Measurements from ENCODE around the gene ANKRD17.
"Not testable (repeated sequence)": the region's sequence is repeated elsewhere in the genome, so short reads cannot be mapped to it uniquely, and the experiment has no call there.

The ANKRD17 gene

DNA sequence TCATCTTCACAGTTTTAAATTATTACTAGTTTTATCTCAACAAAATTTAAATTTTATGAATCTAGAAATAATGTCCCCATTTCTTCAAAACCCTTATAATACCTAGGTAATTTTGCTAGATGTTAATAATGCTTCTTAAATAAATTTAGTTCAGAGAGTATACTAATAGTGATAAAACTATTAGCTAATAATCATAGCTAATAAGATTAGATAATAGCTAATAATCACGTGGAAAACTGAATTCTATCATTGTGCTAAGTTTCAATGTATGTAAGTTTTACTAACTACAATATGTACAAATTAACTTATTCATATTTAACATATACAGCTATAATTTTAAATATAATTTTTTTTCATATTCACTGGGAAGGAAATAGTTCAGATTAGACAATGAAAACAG, 10.2 kb downstream of the ANKRD17 start:
- no peak for DNase-seq (ENCODE audit: low read depth)

DNA sequence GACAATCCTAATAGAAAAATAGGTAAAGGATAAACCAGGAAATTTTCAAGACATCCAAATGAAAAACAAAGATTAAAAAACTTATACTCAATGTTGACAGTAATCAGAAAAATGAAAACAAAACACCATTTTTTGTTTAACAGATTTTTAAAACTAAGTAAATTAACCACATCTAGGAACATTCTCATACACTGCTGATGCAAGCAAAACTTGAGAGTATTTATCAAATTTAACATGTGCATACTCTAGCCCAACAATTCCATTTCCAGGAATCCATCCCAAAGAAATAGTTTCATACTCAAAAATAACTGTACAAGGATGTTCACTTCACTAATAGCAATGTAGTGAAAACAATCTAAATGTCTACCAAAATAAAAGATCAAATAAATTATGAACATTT, 11.5 kb downstream of the ANKRD17 start:
- no peak for DNase-seq (ENCODE audit: low read depth)

DNA sequence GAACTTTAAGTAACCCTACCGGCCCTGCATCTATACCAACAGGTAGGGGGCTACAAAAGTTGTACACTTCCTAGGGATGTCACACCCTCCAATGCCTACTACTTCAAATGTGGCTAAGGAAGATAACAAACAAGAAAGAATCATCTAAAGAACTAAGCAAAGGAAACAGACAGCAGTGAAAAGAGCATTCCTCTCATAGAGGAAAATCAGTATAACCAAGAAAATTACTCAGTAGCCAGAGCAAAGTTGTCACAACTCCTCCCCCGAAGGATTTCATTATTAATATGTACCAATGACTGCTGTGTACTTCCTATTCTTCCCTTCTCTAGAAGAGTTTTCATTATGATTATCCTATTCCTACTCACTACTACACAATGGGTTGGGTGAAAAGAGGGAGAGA, 12.6 kb downstream of the ANKRD17 start:
- DNase-seq (ENCODE audit: low read depth): no peak

DNA sequence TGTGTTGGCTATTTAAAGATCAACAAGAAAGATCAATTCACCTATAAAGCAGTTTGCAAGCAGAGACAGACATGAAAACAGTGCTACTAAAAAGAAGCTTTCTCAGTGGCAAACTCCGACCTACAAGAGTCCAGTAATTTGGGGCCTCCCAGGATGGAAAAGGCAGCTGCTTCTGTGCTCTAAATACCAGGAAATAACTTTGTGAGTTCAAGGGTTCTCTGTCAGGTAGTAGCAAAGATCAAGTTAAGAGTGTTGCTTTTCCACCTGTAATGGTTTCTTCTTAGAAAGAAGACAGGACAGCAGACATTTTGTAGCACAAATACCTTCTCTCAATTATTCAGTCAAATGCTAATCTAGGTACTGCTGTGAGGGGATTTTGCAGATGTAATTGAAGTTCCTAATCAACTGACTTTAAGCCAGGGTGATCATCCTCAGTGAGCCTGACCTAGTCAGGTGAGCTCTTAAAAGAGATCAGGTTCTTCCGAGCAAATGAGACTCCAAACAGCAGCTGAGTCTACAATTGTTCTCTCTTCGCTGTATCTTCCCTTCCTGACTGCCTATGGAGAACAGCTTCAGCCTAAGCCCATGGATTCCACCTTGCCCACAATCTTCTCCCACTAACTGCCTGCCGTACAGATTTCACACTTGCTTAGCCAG, 13.5 kb downstream of the ANKRD17 start:
- DNase-seq (ENCODE audit: low read depth): no peak

DNA sequence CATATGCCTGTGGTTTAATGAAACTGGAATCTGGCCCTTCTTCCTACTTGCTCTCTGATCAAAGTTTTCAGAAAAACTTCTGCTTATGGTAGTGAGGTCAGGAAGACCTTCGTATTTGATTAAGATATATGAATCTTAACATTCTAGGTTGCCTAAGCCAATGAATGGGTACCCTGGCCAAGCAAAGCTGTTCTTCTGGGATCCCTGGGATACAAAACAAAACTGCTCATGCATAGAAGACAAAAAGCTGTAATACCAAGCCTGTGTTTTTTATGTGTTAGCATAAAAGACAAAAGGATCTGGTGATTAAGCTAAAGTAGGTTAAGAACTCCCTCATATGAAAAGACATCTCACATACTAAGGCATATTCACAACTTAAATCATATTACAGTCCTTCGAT, 21.6 kb downstream of the ANKRD17 start:
- no peak for DNase-seq (ENCODE audit: low read depth)

DNA sequence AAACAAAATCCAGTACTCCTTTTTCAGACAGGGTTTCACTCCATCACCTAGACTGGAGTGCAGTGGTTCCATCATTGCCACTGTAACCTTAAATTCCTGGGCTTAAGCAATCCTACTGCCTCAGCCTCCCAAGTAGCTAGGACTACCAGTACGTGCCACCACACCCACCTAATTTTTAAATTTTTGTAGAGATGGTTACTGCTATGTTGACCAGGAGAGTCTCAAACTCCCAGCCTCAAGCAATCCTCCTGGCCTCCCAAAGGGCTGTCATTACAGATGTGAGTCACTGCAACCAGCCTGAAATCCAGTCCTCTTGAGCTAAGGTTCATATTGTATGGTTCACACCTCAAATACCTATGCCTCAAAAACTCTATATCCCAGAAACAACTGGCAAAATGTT, 22.4 kb downstream of the ANKRD17 start:
- DNase-seq (ENCODE audit: low read depth): no peak

DNA sequence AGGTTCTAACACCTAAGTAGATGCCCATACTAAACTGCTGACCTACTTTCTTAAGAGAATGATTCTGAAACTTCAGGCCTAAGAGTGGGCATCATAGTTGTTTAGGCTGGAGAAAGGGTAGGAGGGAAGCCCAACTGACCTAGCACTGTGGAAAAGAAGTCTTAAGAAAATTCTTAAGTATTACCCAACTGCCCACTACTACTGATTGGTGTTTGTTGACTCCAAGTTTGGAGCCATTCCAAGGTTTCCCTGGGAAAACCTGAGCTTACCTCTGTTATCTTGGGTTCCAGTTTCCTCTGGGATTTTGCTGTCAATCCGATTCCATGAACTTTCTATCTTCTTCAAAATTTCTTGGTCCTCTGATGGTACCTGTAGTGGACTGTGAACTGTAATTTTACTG, 23.9 kb downstream of the ANKRD17 start:
- DNase-seq (ENCODE audit: low read depth): no peak

DNA sequence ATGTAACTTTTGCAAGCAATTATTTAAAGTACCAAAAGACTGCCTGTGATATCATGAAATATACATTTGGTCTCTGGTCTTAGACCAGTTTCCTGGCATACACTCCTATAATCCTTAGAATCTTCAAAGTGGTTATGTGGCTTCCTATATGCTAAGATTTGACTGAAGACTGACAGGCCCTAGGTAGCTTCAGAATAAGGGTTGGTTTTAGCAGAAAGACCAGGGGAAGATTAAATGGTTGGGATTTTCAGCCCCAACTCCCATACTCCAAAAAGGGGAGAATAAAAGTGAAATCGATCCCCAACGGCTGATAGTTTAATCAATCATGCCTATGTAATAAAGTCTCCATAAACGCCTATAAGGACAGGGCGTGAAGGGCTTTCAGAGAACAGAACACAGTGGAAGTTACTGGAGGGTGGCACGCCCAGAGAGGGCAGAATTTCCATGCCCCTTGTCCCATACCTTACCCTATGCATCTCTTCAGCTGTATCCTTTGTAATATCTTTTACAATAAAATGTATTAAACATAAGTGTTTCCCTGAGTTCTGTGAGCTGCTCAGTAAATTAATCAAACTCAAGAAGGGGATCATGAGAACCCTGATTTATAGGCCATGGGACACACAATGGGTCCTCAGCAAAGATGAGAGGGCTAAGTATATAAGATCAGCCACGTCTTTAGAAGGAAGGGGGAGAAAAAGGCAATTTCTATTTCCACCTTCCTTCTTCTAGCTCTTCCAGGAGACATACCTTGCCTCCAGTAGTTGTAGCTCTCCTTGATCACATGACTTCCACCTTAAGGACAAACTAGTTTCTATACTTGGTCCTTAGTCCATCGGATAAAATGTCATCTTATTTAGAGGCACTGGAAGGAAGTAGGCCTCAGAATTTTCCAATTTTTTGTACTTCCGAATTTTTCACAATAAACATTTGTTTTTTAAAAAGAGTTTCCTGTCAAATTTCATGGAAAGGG, 26.8 kb downstream of the ANKRD17 start:
- no peak for DNase-seq (ENCODE audit: low read depth)

DNA sequence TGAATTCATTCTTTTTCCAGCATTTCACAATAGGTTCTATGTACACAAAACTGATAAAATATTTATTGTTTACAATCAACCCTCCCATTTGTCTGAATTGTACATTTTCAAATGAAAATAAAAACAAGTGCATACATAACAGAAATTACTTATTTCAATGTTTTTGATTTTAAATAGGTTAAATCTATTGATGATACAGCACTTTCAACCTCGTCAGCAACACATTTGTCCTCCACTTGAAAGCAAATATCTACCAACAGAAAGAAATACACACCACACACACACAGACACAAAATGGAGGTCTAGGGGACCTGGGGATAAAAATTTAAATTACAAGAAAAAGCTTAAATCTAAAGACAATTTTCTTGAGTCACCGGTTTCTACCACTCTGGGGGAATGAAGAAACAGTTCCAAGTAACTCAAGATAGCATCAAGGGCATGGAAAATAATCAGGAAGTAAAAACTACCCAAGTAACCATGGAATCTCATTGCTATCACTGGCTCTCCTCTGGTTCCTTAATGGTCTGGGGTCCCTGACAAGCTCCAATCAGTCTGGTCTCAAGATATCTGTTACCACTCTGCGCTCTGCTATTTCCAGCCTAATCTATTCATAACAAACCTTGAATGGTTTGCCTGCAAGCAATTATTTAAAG, 27.6 kb downstream of the ANKRD17 start:
- no peak for DNase-seq (ENCODE audit: low read depth)

DNA sequence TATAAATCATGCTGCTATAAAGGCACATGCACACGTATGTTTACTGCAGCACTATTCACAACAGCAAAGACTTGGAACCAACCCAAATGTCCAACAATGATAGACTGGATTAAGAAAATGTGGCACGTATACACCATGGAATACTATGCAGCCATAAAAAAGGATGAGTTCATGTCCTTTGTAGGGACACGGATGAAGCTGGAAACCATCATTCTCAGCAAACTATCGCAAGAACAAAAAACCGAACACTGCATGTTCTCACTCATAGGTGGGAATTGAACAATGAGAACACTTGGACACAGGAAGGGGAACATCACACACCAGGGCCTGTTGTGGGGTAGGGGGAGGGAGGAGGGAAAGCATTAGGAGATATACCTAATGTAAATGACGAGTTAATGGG, 29.8 kb downstream of the ANKRD17 start:
- DNase-seq (ENCODE audit: low read depth): not testable (repeated sequence)

DNA sequence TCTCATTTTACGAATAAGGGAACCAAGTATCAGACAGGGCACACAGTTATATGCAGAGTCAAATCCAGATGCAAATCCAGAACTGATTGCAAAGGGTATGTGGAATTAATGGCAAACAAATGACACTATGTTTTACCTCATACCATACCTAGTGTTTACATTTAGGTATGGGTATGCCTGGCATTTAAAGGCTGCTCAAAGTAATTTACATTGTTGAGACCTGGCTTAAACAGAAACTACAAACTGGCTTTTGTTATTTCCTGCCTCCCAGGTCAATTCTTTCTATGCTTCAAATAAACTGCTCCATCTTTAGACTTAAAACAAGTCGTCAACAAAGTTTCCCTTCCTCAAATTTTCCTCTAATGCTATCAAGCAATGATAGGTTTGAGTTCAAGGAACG, 33.7 kb downstream of the ANKRD17 start:
- DNase-seq (ENCODE audit: low read depth): no peak

DNA sequence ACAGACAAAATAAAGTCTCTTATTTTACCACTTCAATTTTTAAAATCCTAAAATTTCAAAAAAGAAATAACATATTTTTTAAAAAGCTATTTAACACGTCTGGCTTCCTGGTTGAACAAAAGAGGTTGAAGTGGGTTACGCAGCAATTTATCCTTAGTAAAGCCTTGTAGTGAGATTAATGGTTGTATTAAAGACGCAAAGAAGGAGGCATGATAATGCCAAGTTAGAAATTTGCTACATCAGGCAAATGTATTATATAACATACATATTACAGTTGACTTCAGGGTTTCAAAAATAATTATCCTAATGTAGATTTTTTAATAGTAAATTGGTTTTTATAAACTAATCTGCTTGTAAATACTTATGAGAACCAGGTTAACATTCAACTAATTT, 35.3 kb downstream of the ANKRD17 start:
- DNase-seq (ENCODE audit: low read depth): no peak

DNA sequence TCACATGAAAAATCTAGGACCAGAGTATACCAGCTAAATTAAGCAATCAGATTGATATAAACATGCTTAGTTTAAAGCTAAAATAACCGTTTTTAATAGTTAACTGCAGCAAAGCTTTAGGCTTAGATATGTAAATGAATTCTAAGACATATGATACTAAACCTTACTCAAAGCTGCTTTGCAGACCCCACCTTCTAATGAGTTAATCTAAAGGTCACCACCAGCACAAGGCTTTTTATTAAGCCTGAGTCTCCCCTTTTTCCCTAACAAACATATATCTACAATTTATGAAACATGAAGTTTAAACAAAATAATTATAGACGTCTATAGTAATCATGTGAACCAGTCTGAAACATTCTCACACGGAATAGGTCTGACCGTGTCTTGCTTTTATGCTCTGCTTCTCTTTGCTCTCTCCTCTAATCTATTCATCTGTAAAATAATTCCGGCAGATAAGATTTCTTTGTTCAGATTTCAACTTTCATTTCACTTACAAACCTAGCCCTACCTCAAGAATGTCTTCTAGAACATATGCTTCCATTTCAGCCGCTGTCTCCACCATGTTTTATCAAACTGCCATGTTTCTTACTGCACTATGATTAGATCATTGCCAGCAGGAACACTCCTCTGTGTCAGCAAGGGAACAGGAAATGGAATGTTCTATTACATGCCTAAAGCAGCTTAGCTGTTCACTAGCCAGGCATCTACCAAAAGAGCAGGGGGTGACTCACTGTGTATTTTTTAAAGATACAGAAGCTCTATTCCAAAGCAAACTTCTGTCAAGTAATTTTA, 35.9 kb downstream of the ANKRD17 start:
- no peak for DNase-seq (ENCODE audit: low read depth)

DNA sequence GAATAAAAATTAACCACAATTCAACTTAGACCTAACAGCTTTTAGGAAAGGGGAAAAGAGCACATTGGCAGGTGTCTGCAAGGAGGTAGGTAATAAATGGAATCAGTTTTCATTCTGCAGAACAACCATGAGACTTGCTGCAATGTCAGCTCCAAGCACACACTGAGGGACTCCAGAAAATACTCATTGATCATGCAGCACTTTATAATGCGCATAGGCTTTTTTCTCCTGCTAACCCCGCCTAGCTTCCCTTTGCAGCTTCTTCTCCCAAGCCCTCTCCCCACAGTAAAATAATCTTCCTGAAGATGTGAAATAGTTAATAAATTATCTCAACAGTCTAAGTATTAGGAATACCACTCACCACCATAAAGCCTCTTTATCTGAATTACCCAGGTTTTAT, 36.9 kb downstream of the ANKRD17 start:
- no peak for DNase-seq (ENCODE audit: low read depth)

DNA sequence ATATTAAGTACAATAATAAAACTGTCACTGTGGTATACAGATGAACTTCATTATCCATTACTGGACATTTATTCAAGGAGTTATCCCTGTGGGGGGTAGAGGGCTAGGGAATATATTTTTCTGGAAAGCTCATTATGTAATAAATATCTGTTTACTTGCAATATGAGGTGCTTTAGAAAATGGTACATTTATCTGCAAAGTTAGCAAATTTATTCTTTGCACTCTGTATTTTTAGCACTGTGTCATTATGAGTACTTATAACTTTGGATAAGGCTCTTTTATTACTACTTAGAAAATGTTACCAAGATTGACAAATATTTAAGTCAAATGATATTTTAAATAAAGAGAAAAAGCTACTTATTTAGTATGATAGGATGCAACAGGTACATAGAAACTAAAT, 37.8 kb downstream of the ANKRD17 start:
- DNase-seq (ENCODE audit: low read depth): no peak

DNA sequence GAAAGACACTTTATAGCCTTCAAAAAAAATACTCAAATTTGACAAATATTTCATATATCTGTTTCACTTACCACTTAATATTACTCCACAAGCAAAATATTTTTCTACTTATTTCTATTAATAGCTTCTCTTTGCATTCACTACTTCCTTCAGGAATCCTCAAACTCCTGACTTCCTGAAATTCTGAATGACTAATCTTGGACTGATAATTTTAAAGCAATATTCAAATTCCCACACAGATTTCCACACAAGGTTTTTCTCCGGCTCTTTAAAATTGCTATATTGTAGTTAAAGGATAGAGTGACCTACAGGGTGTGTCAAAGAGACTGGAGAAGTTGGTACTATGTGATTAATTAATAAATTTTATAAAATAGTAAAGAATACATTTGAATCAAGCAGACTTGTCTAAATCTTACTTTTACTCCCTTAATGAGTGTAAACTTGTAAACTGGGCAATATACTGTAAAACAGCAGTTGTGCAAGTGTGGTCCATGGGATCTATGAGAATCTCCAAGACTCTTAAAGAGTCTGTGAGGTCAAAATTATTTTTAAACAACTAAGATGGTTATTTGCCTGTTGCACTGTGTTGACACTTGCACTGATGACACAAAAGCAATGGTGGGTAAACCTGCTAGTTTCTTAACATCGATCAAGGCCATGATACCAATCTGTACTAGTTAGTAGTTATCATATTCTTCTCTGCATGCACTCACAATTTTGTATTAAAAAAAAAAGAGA, 44.5 kb downstream of the ANKRD17 start:
- DNase-seq (ENCODE audit: low read depth): no peak

DNA sequence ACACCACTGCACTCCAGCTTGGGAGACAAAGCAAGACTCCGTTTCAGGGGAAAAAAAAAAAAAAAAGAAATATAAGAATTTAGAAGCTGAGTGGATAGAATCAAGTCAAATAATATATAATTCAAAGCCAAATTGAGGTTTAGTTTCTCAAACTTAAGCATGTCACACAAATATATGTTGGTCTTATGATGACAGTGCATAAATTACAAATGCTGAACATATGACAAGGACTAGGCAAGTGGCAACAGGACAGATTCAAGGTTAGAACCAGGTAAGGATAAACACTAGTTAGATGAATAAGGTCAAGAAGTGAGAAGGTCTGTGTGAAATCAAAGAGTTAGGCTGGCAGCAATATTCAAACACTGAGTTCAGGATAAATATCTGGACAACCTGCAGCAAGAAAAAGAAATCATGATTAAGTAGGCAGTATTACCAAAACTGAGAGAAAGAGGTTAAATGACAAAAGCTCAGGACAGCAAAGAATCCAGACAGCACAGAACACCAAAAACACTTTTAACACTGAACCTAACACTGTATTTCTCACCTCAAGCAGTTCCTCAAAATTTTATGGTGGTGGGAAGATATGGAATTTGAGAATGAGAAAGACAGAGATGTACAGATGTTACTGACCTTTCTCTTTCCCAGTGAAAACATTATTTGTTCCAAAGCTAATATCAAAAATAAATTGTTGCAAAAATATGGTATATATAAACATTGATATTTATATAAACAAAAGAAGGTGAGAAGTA, 45.4 kb downstream of the ANKRD17 start:
- no peak for DNase-seq (ENCODE audit: low read depth)

DNA sequence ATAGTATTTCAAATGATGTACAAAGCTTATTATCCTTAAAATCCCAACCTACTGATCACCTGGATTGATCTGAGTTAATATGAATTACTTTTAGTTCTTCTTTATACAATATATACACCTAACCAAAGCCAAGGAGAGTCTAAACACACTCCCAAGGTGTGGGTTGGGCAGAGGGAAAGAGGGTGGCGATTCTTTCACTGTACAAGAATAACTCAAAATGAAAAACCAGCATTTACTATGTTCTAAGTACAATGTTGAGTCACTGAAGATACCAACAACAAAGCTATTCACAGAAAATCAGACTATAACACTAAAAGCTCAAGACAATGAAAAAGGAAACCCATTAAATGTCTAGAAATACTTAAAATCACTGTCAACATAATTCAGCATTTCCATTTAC, 46.6 kb downstream of the ANKRD17 start:
- no peak for DNase-seq (ENCODE audit: low read depth)

DNA sequence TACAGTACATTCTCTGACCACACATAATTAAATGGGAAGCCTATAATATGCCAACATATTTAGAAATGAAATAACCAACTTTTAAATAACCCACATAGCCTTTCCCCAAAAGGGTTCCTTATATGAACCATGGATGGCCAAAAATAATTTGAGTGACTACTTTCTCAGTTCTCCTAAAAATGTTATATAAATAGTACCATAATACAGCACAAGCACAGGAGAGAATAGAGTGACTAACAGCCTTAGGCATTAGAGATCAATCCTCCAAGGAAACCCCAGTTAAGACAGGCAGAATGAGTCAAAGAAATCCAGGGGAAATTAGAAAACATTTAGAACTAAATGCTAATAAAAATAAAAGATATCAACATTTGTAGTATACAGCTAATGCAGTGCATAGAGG, 50.2 kb downstream of the ANKRD17 start:
- no peak for DNase-seq (ENCODE audit: low read depth)

DNA sequence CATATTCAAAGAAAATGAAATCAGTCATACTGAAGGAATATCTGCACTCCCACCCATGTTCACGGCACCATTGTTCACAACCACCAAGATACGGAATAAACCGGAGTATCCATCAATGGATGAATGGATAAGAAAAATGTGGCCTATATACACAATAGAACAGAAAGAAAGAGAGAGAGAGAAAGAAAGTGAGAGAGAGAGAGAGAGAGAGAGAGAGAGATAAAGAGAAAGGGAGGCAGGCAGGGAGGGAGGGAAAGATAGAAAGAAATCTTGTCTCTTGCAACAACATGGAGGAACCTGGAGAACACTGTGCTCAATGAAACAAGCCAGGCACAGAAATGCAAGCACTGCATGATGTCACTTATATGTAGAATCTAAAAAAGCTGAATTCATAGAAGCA, 52.4 kb downstream of the ANKRD17 start:
- no peak for DNase-seq (ENCODE audit: low read depth)

DNA sequence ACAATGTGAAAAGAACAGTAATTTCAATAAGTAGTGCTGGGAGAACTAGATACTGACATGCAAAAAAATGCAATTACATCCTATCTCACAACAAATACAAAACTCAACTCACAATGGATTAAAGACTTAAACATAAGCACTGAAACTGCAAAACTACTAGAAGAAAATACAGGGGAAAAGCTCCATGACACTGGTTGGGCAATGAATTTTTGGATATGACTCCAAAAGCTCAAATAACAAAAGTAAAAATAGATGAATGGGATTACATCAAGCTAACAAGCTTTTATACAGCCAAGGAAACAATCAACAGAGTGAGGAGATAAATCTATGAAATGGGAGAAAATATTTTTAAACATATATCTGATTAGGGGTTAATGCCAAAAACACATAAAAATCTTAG, 53.1 kb downstream of the ANKRD17 start:
- DNase-seq (ENCODE audit: low read depth): no peak
